ENCODE results near the gene RNF121.

RNF121 gene

GRCh38 chr11:71991494-71991893 is 62.6 kb downstream of the RNF121 start:
- no peak for DNase-seq

- no peak for DNase-seq
Measured at GRCh38 chr11:71992136-71992730, 63.4 kb downstream of the RNF121 start.

GRCh38 chr11:71994786-71995185 is 65.9 kb downstream of the RNF121 start:
- no peak for DNase-seq

- DNase-seq = no peak
Measured at GRCh38 chr11:71995726-71996291, 67.0 kb downstream of the RNF121 start.

- no peak for DNase-seq
Measured at GRCh38 chr11:71996517-71996916, 67.7 kb downstream of the RNF121 start.

GRCh38 chr11:71996946-71997345 is 68.1 kb downstream of the RNF121 start:
- DNase-seq = no peak

- no peak for DNase-seq
Measured at GRCh38 chr11:71997594-71997993, 68.7 kb downstream of the RNF121 start.

GRCh38 chr11:71998061-71998460 is 69.2 kb downstream of the RNF121 start:
- DNase-seq = no peak

- no peak for DNase-seq
Measured at GRCh38 chr11:71998649-71999310, 69.9 kb downstream of the RNF121 start, which contains the start of gene IL18BP. Gene IL18BP (plus strand): TSS chr11:71998909. CDS start chr11:71999985, 1,076 bp downstream.

GRCh38 chr11:71999362-71999761 is 70.5 kb downstream of the RNF121 start:
- DNase-seq = no peak

- no peak for DNase-seq
Measured at GRCh38 chr11:71999798-72000197, 71.0 kb downstream of the RNF121 start.

- no peak for DNase-seq
Measured at GRCh38 chr11:72000202-72000867, 71.5 kb downstream of the RNF121 start.

GRCh38 chr11:72001285-72001684 is 72.4 kb downstream of the RNF121 start:
- no peak for DNase-seq

GRCh38 chr11:72001834-72002591 is 73.2 kb downstream of the RNF121 start:
- DNase-seq = no peak

GRCh38 chr11:72002841-72003775 is 74.3 kb downstream of the RNF121 start:
- DNase-seq = no peak

GRCh38 chr11:72003776-72004171 is 74.9 kb downstream of the RNF121 start:
- no peak for DNase-seq

- DNase-seq = no peak
Measured at GRCh38 chr11:72004515-72005346, 75.9 kb downstream of the RNF121 start.

GRCh38 chr11:72005347-72006260 is 76.8 kb downstream of the RNF121 start:
- DNase-seq = no peak

- DNase-seq = no peak
Measured at GRCh38 chr11:72006309-72007088, 77.7 kb downstream of the RNF121 start.
